Measurements from ENCODE around the gene GRIK2.

DNA sequence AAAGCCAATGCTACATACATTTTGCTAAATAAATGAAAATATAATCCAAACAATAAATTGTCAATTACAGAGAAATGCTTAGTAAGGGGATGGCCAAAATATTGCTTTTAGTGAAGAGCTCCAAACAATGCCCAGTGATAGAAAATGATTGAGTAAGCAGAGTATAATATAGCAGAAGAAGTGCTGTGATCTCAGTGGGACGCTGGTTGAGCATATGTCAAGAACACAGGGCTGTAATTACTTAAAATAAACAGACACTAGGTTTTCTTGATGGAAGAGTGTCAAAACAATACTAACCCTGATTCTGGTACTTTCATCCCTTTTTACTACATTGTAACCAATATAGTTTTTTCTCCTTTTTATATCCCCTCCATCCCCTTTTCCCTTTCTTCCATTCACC is 150.3 kb downstream of the GRIK2 start:
- TF ChIP-seq CTCF (IDR thresholded peaks at IDR 0.05) (no peak), POLR2A (IDR thresholded peaks at IDR 0.05) (no peak)

All from thyroid gland (tissue), 4 donors.